SK-N-SH (cell line): ENCODE data around the gene ITPA. TPM values are rescaled to one million over a fixed set of nuclear protein-coding genes. Genes with fewer than 3 reads are reported as not detected.

ENCODE experiments used
- CTCF ChIA-PET: fragments of 300-600, 350-600 bp; formaldehyde crosslinking; extraction: SDS; loops from one replicate; lab custom pipeline; 2021; lab: Yijun Ruan, JAX
- POLR2A ChIA-PET: fragments of 350-600 bp; sonication (Branson Sonifier 250); formaldehyde crosslinking; extraction: SDS; loops from one replicate; lab custom pipeline; 2020; ENCODE audit warnings: antibody characterized with exemption, inconsistent platforms; lab: Yijun Ruan, JAX
- DNase-seq: peaks from one replicate; pipeline ENCODE4 v3.0.0; 2012
- H2AFZ ChIP-seq: fragments of 200-600 bp; sonication (generic); 2 replicates; pipeline ENCODE4 v1.8.1; 2016; ENCODE audit warnings: antibody characterized with exemption, mild to moderate bottlenecking, low read depth
- H3F3A ChIP-seq: fragments of 200-600 bp; sonication (generic); replicated peaks from 2 replicates; pipeline ENCODE3; 2016; ENCODE audit warnings: antibody characterized with exemption, mild to moderate bottlenecking; ENCODE audit not compliant: insufficient read depth
- H3K27ac ChIP-seq, 2 experiments: fragments of 200-500 bp in 1 of 2; fragments of 200-600 bp in 1 of 2; sonication (Bioruptor generic) in 1 of 2; sonication (generic), shearing (Covaris generic) in 1 of 2; 2 replicates each; pipeline versions ENCODE4 v1.5.1 to v1.6.1; 2014 to 2016; ENCODE audit warnings: low read depth in 2 of 2, inconsistent platforms in 1 of 2, low read length in 1 of 2, mild to moderate bottlenecking in 1 of 2, mixed read lengths in 1 of 2
- H3K27me3 ChIP-seq: fragments of 200-600 bp; sonication (generic), shearing (Covaris generic); 2 replicates; pipeline ENCODE4 v1.6.1; 2016; ENCODE audit warnings: mixed run types; ENCODE audit not compliant: insufficient read depth
- H3K36me3 ChIP-seq, 2 experiments: fragments of 200-500 bp in 1 of 2; fragments of 200-600 bp in 1 of 2; sonication (Bioruptor generic) in 1 of 2; sonication (generic) in 1 of 2; replicated peaks in 1 of 2; 2 replicates each; pipeline versions ENCODE3 to v1.5.1; 2014 to 2016; ENCODE audit warnings: low read length in 1 of 2, mild to moderate bottlenecking in 1 of 2; ENCODE audit not compliant: insufficient read depth in 2 of 2, control insufficient read depth in 1 of 2
- H3K4me1 ChIP-seq, 2 experiments: fragments of 200-500 bp in 1 of 2; fragments of 200-600 bp in 1 of 2; sonication (Bioruptor generic) in 1 of 2; sonication (generic), shearing (Covaris generic) in 1 of 2; 2 replicates each; pipeline versions ENCODE4 v1.5.1 to v1.6.1; 2014 to 2016; ENCODE audit warnings: low read depth in 1 of 2, low read length in 1 of 2, mixed run types in 1 of 2; ENCODE audit not compliant: insufficient read depth in 2 of 2, control insufficient read depth in 1 of 2
- H3K4me2 ChIP-seq: fragments of 200-600 bp; sonication (generic), shearing (Covaris generic); 2 replicates; pipeline ENCODE4 v1.6.1; 2017; ENCODE audit warnings: mixed run types
- H3K4me3 ChIP-seq, 2 experiments: fragments of 200-500 bp in 1 of 2; fragments of 200-600 bp in 1 of 2; sonication (Bioruptor generic) in 1 of 2; sonication (generic), shearing (Covaris generic) in 1 of 2; 2 replicates each; pipeline versions ENCODE4 v1.5.1 to v1.8.1; 2014 to 2016; ENCODE audit warnings: low read depth in 2 of 2, inconsistent platforms in 1 of 2, low read length in 1 of 2, mild to moderate bottlenecking in 1 of 2, mixed read lengths in 1 of 2, moderate library complexity in 1 of 2
- H3K79me2 ChIP-seq: fragments of 200-600 bp; sonication (generic); 2 replicates; pipeline ENCODE4 v1.8.1; 2017; ENCODE audit warnings: mild to moderate bottlenecking; ENCODE audit not compliant: insufficient read depth
- H3K9ac ChIP-seq: fragments of 200-600 bp; sonication (generic); 2 replicates; pipeline ENCODE4 v1.6.1; 2017; ENCODE audit warnings: mixed run types
- H3K9me2 ChIP-seq: fragments of 200-600 bp; sonication (generic); 2 replicates; pipeline ENCODE4 v1.6.1; 2017; ENCODE audit warnings: mixed run types
- H3K9me3 ChIP-seq: fragments of 200-600 bp; sonication (generic); 2 replicates; pipeline ENCODE4 v1.6.1; 2017; ENCODE audit warnings: mixed run types, mild to moderate bottlenecking, moderate library complexity
- H4K20me1 ChIP-seq: fragments of 200-600 bp; sonication (generic); 2 replicates; pipeline ENCODE4 v1.6.1; 2017; ENCODE audit warnings: mild to moderate bottlenecking, mixed run types; ENCODE audit not compliant: insufficient read depth
- CHD2 ChIP-seq: fragments of 150-350 bp; IDR thresholded peaks from 2 replicates; pipeline ENCODE4 v1.6.1; 2018; ENCODE audit warnings: low read length; ENCODE audit not compliant: partially characterized antibody
- EP300 ChIP-seq, 2 experiments: IDR thresholded peaks; 2 replicates each; pipeline versions ENCODE4 v1.4.0 to v1.6.1; 2012; ENCODE audit warnings: borderline replicate concordance in 1 of 2, low read depth in 1 of 2, low read length in 1 of 2
- FOSL2 ChIP-seq: IDR thresholded peaks from 2 replicates; pipeline ENCODE4 v1.4.0; 2012; ENCODE audit warnings: low read depth, mild to moderate bottlenecking, moderate library complexity, borderline replicate concordance
- FOXJ3 ChIP-seq: sonication (generic); formaldehyde crosslinking; IDR thresholded peaks from 2 replicates; pipeline ENCODE4 v1.5.1; 2020; ENCODE audit warnings: mild to moderate bottlenecking, missing genetic modification reagents
- FOXM1 ChIP-seq: IDR thresholded peaks from 2 replicates; pipeline ENCODE4 v1.4.0; 2012; ENCODE audit warnings: low read depth, mild to moderate bottlenecking
- GATA2 ChIP-seq: sonication (generic); formaldehyde crosslinking; IDR thresholded peaks from 2 replicates; pipeline ENCODE4 v1.5.0; 2020; ENCODE audit warnings: mild to moderate bottlenecking, missing genetic modification reagents
- NRF1 ChIP-seq: IDR thresholded peaks from 2 replicates; pipeline ENCODE4 v1.6.1; 2012; ENCODE audit warnings: low read depth, mild to moderate bottlenecking, low read length
- RFX5 ChIP-seq: IDR thresholded peaks from 2 replicates; pipeline ENCODE4 v1.6.1; 2012; ENCODE audit warnings: mild to moderate bottlenecking, improper control_type of control experiment, low read length
- RXRA ChIP-seq: IDR thresholded peaks from 2 replicates; pipeline ENCODE4 v1.4.0; 2012; ENCODE audit warnings: low read depth, mild to moderate bottlenecking, borderline replicate concordance
- TEAD4 ChIP-seq: IDR thresholded peaks from 2 replicates; pipeline ENCODE4 v1.4.0; 2012; ENCODE audit warnings: mild to moderate bottlenecking, borderline replicate concordance; ENCODE audit not compliant: insufficient read depth
- WGBS: methylation state at CpG from one replicate; pipeline ENCODE4 v1.1.6; 2017; ENCODE audit warnings: low lambda C conversion rate; 5-methylcytosine and 5-hydroxymethylcytosine counted together
- polyA plus RNA-seq, 3 experiments: library from polyadenylated mRNA; depleted of rRNA; stranded (reverse); fragments of >200 nt; gene quantifications; 2 replicates each; pipeline ENCODE4 v1.2.3, GENCODE V29; 2012
- TF ChIP-seq, protein P1 (sequence below): fragments of 150-350 bp; IDR thresholded peaks from 2 replicates; pipeline ENCODE4 v1.6.1; 2016; ENCODE audit warnings: mild to moderate bottlenecking, low read depth, low read length
- TF ChIP-seq, protein P2 (sequence below): IDR thresholded peaks from 2 replicates; pipeline ENCODE4 v1.6.1; 2012; ENCODE audit warnings: mild to moderate bottlenecking, low read depth, low read length, moderate library complexity
- TF ChIP-seq, protein P3 (sequence below): IDR thresholded peaks from 2 replicates; pipeline ENCODE4 v1.4.0; 2012; ENCODE audit warnings: low read depth, borderline replicate concordance

Gene ITPA
- polyA plus RNA-seq, 1 of the 3 experiments (the other 2 are of a cell fraction), result 66.7 TPM

DNA sequence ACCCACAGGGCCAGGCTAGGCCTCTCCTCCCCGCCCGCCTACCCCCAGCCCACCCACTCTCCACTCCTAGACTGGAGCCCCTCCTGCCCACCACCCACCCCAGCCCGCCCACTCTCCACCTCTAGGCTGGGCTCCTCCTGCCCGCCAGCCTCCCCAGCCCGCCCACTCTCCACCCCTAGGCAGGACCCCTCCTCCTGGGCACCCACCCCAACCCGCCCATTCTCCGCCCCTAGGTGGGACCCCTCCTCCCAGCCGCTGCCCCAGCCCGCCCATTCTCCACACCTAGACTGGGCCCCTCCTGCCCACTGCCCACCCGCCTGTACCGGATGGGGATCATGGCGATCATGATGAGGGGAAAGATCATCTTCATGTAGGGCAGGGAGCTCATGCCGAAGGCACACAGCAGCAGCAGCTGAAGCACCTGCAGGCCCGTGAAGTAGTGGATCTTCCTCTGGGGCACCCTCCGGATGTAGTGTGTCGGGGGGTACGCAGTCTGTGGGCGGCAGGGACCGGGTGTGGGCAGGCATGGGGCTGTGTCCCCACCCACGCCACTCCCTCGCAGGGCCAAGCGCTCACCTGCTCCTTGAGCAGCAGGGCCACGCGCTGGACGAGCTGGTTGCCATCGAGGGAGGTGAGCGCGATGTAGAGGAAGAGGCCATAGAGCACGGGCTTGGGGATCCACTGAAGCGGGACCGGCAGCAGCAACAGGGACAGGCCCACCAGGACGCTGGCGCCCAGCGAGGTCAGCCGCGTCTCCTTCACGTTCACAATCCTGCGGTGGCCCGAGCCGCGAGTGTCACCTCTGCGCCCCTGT is 18.8 kb downstream of the ITPA start:
- Histone ChIP-seq H3K27ac (no peak overlapping the region), H4K20me1 (no peaks in the 10 kb centered on the region), H3K4me1 (no peaks in the 10 kb centered on the region), H3F3A (no peaks in the 10 kb centered on the region), H3K9ac (no peak overlapping the region), H3K4me2 (no peak overlapping the region)
- WGBS, result 94% methylated on average over 33 of the region's 42 CpGs
- POLR2A ChIA-PET, result no interaction called here
- DNase-seq, result no peak
- TF ChIP-seq, protein P1, sequence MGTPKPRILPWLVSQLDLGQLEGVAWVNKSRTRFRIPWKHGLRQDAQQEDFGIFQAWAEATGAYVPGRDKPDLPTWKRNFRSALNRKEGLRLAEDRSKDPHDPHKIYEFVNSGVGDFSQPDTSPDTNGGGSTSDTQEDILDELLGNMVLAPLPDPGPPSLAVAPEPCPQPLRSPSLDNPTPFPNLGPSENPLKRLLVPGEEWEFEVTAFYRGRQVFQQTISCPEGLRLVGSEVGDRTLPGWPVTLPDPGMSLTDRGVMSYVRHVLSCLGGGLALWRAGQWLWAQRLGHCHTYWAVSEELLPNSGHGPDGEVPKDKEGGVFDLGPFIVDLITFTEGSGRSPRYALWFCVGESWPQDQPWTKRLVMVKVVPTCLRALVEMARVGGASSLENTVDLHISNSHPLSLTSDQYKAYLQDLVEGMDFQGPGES, result no peak
- TF ChIP-seq CHD2 (no peak), FOSL2 (no peak), TEAD4 (no peak), RFX5 (no peak)
- TF ChIP-seq, protein P2, sequence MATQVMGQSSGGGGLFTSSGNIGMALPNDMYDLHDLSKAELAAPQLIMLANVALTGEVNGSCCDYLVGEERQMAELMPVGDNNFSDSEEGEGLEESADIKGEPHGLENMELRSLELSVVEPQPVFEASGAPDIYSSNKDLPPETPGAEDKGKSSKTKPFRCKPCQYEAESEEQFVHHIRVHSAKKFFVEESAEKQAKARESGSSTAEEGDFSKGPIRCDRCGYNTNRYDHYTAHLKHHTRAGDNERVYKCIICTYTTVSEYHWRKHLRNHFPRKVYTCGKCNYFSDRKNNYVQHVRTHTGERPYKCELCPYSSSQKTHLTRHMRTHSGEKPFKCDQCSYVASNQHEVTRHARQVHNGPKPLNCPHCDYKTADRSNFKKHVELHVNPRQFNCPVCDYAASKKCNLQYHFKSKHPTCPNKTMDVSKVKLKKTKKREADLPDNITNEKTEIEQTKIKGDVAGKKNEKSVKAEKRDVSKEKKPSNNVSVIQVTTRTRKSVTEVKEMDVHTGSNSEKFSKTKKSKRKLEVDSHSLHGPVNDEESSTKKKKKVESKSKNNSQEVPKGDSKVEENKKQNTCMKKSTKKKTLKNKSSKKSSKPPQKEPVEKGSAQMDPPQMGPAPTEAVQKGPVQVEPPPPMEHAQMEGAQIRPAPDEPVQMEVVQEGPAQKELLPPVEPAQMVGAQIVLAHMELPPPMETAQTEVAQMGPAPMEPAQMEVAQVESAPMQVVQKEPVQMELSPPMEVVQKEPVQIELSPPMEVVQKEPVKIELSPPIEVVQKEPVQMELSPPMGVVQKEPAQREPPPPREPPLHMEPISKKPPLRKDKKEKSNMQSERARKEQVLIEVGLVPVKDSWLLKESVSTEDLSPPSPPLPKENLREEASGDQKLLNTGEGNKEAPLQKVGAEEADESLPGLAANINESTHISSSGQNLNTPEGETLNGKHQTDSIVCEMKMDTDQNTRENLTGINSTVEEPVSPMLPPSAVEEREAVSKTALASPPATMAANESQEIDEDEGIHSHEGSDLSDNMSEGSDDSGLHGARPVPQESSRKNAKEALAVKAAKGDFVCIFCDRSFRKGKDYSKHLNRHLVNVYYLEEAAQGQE, result no peak
- TF ChIP-seq, all 33 proteins: peak for 0
- H3K27me3 ChIP-seq, result no peaks in the 10 kb centered on the region
- no peaks in the 10 kb centered on the region for H3K9me3 ChIP-seq
- no peak overlapping the region for H2AFZ ChIP-seq
- no peaks in the 10 kb centered on the region for H3K79me2 ChIP-seq
- H3K9me2 ChIP-seq, result no peaks in the 10 kb centered on the region
- H3K36me3 ChIP-seq, result peaks cover 0 to 8% of the 10 kb centered on the region in 2 experiments
- CTCF ChIA-PET, result interaction anchor here (1.5 to 1.6 kb wide), 2 partner anchors 10 to 88 kb away, joined by 6 to 7 read pairs; no protein-coding TSS in a partner anchor
- no peak overlapping the region for H3K4me3 ChIP-seq

DNA sequence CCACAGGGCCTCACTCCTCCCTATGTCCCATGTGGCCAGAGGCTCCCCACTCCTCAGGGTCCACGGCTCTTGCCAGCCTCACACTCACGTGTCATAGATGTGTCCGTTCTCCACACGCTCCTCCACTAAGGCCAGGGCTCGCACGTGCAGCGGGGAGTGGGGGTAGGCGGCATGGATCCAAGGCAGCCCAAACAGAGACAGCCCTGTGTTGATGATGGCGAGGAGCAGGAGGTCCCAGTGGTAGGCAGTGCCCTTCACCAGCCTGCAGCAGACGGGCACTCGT is 19.4 kb downstream of the ITPA start:
- Histone ChIP-seq H3K27me3 (no peaks in the 10 kb centered on the region), H3K4me3 (no peak overlapping the region), H3K9ac (no peak overlapping the region), H4K20me1 (no peaks in the 10 kb centered on the region), H3F3A (no peaks in the 10 kb centered on the region), H2AFZ (no peak overlapping the region), H3K79me2 (no peaks in the 10 kb centered on the region), H3K4me2 (no peak overlapping the region), H3K9me3 (no peaks in the 10 kb centered on the region), H3K9me2 (no peaks in the 10 kb centered on the region), H3K4me1 (no peaks in the 10 kb centered on the region), H3K27ac (no peak overlapping the region), H3K36me3 (peaks cover 0 to 4% of the 10 kb centered on the region in 2 experiments)
- DNase-seq, result no peak
- ChIA-PET POLR2A (no interaction called here), CTCF (interaction anchor here (1.6 kb wide), 1 partner anchor 88 kb away, joined by 6 read pairs; no protein-coding TSS in a partner anchor)
- WGBS, result 95% methylated on average over 11 of the region's 11 CpGs
- TF ChIP-seq FOXM1, result no peak
- no peak for TF ChIP-seq EP300 (IDR thresholded peaks at IDR 0.05; ENCODE audit: borderline replicate concordance in 1 of 2, low read depth in 1 of 2, low read length in 1 of 2)
- no peak for TF ChIP-seq FOSL2
- TF ChIP-seq, protein P2, result no peak
- TF ChIP-seq GATA2 (CRISPR knock-in tag), result no peak
- TF ChIP-seq NRF1, result no peak
- TF ChIP-seq TEAD4, result no peak
- no peak for TF ChIP-seq FOXJ3 (CRISPR knock-in tag)
- TF ChIP-seq RXRA, result no peak
- no peak for TF ChIP-seq RFX5
- TF ChIP-seq, protein P3, sequence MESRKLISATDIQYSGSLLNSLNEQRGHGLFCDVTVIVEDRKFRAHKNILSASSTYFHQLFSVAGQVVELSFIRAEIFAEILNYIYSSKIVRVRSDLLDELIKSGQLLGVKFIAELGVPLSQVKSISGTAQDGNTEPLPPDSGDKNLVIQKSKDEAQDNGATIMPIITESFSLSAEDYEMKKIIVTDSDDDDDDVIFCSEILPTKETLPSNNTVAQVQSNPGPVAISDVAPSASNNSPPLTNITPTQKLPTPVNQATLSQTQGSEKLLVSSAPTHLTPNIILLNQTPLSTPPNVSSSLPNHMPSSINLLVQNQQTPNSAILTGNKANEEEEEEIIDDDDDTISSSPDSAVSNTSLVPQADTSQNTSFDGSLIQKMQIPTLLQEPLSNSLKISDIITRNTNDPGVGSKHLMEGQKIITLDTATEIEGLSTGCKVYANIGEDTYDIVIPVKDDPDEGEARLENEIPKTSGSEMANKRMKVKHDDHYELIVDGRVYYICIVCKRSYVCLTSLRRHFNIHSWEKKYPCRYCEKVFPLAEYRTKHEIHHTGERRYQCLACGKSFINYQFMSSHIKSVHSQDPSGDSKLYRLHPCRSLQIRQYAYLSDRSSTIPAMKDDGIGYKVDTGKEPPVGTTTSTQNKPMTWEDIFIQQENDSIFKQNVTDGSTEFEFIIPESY, result no peak
